Stimulated activated CD8-positive, alpha-beta memory T cell treated with anti-CD3 and anti-CD28 coated beads, Interleukin-15, amount 100 ng/mL, for 1 hour (primary cell): ENCODE measurements around the gene ORC6.

Experiments
- DNase-seq: peaks from one replicate; pipeline ENCODE4 v3.0.0-alpha.2; 2020; ENCODE audit warnings: low read depth

Gene ORC6

DNA sequence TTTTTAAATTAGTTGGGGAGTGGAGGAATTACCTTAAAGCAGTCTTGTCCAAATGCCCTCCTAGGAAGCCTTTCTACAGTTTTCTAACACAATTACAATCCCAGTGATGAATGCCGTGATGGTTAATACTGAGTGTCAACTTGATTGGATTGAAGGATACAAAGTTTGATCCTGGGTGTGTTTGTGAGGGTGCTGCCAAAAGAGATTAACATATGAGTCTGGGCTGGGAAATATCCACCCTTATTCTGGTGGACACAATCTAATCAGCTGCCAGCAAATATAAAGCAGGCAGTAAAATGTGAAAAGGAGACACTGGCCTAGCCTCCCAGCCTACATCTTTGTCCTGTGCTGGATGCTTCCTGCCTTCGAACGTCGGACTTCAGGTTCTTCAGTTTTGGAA, 12.2 kb downstream of the ORC6 start:
- no peak for DNase-seq

- no peak for DNase-seq
Observed at GRCh38 chr16:46702030-46702429, 12.6 kb downstream of the ORC6 start.

DNA sequence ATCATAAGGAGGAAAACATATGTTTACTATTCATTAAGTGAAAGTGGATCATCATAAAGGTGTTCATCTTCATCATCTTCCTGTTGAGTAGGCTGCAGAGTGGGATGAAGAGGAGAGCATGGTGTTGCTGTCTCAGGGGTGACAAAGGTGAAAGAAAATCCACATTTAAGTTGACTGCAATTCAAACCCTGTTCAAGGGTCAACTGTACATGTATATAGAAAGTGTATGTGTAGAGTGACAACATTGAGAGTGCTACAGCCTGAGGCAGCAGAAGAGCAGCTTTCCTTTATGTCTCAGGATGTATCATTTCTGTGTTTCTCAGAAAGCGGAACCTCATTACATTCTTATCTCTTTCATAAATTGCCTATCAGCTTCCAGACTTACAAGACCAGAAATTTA, 17.2 kb downstream of the ORC6 start:
- no peak for DNase-seq

DNA sequence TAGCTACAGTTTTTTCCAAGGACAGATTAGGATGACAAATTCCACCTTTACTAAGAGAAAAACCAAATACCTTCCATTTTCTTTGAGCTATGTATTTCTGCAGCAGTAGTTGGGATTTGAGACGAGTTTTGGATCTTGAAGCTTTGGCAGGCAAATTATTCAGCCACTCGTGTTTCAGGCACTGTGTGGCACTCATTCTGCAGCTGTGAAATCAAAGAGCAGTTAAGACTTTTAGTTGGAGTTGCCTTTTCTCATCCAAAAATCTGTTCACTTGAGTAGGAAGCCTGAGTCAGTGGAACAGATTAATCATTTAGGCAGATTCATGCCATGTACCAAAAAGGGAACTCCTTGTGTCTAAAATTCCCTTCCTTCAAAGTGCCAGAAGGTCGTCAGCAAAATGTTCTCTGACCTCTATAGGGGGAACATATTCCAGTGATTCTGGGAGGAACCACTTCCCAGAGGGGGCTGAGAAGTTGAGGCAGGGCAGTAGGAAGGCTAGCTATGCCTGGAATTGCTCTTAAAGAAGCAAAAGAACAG, 20.1 kb downstream of the ORC6 start:
- DNase-seq: no peak

DNA sequence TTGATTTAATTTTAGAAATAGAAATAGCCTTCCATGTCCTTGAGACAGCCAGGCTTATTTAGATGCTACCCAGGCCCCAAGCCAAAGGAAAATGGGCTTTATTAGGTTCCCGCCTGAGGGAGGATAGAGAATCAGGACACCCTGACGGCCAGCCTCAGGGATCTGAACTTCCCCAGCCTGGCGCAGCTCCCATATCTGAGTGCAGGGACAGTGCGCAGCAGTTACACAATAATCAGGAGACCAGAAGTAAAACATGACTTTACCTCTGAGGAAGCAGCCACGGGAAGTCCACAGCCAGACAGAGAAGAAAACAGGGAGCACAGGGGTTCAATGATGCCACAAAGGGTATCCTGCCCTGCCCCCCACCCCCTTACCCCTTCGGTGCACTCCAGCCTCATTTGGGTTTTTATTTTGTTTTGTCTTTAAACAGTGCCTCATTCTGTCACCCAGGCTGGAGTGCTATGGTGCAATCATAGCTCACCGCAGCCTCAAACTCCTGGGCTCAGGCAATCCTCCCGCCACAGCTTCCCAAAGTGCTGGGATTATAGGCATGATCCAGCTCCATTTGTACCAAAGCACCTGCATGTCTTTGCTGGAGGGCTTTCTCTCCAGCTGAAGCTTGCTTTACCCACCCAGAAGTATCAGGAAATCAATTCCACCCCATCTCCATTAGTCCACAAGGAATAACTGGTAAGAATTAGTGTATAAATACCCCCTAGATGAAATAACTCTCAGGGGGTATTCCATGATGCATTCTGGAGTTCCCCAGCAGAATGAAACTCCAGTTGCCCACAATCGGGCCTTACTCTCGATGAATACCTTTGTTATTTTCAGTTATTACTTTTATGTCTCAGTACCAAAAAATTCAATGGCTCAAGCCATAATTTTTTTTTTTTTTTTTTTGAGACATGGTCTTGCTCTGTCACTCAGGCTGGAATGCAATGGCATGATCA, 21.9 kb downstream of the ORC6 start:
- no peak for DNase-seq

GRCh38 chr16:46712911-46713310, 23.5 kb downstream of the ORC6 start:
- DNase-seq: no peak

GRCh38 chr16:46713634-46714033, 24.2 kb downstream of the ORC6 start:
- DNase-seq: no peak

GRCh38 chr16:46714797-46715591, 25.5 kb downstream of the ORC6 start:
- no peak for DNase-seq

DNA sequence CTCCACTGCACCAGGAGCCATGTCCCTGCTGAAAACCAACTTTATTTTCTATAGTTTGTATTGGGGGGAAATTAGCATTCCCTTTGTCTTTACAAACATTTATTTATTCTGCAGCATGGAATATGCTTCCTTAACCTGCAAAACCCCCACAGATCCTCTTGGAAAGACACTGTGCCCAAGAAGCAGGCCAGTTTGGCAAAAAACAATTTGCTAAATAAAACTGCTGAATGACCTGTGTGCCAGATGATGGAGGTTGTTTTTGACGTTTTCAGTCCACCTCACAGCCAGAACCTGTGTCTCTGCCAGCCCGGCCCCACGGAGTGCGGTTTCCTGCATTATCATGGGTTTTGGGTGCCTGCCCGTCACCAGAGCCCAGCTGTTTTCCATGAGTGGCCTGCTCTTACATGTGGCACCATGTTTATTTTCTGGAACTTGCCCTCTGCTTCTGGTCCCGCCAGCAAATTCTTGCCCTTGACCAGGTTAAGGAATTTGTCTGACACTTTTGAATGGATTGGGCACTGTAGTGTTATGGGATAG, 26.4 kb downstream of the ORC6 start:
- no peak for DNase-seq

DNA sequence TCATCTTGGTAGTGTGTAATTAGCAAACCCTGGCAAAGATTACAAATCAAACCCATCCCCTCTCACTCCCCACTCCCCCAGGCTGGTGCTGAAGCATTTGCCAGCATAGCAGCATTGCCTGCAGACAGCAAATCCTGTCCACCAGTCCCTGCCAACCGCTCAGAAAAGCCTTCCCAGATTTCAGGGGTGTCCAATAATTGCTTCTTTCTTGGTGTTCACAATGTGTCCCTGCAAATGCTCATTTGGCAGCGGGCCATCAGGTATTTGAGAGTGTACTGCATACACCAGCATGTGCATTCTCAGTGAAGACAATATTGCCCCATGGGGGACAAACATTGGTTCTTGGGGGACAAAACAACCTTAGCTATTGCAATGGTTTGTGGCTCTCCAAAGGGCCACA, 28.2 kb downstream of the ORC6 start:
- DNase-seq: no peak

- DNase-seq: no peak
Observed at GRCh38 chr16:46718214-46718613, 28.8 kb downstream of the ORC6 start.

DNA sequence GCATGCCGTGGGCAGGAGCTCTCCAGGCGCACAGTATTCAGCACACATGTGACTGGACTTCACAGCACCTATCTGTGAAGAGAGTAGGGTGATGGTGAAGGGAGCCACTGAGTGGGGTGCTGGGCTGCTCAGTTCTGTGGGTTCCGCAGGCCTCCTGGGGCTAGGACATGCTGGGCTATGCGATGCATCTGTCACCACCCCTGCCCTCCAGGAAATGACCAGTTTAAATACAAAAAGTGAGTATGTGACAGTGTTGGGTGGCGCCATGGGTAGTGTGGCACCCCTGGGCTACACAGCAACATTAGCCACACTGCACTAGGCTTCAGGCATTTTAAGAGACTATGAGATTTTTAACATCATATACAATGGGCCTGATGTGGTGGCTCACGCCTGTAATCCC, 30.1 kb downstream of the ORC6 start:
- DNase-seq: no peak

- no peak for DNase-seq
Observed at GRCh38 chr16:46720619-46721018, 31.2 kb downstream of the ORC6 start.

GRCh38 chr16:46721885-46722284, 32.4 kb downstream of the ORC6 start:
- DNase-seq: no peak

- no peak for DNase-seq
Observed at GRCh38 chr16:46727184-46727583, 37.7 kb downstream of the ORC6 start.

DNA sequence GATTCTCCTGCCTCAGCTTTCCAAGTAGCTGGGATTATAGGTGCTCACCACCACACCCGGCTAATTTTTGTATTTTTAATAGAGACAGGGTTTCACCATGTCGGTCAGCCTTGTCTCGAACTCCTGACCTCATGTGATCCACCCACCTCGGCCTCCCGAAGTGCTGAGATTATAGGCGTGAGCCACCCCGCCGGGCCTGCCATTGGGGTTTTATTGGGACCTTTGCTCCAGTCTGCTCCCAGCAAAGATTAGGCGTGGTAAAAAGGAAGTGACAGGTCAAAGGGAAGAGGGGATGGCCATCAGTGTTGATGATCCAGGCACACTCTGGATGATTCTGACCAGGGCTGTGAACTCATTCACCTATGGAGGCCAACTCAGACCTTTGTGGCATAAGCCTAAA, 38.2 kb downstream of the ORC6 start:
- no peak for DNase-seq

DNA sequence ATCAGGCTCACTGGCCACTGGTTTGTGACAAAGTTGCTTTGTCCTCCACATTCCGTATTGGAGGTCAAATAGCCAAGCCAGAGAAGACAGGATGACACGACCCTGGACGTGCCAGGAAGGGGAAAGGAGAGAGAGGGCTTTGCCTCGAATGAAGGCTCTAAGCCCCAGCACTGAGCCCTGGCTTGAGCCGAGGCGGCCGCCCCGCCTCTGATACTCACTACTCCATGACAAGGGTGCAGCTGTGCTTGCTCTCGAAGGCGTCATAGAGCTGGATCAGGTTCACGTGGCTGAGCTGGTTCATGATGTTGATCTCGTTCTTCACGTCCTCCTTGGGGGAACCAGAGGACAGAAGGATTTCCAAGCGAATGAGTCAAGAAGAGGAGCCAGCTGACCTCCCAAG, 39.3 kb downstream of the ORC6 start:
- no peak for DNase-seq

- no peak for DNase-seq
Observed at GRCh38 chr16:46729326-46729995, 40.0 kb downstream of the ORC6 start.

- no peak for DNase-seq
Observed at GRCh38 chr16:46730126-46730525, 40.7 kb downstream of the ORC6 start.

DNA sequence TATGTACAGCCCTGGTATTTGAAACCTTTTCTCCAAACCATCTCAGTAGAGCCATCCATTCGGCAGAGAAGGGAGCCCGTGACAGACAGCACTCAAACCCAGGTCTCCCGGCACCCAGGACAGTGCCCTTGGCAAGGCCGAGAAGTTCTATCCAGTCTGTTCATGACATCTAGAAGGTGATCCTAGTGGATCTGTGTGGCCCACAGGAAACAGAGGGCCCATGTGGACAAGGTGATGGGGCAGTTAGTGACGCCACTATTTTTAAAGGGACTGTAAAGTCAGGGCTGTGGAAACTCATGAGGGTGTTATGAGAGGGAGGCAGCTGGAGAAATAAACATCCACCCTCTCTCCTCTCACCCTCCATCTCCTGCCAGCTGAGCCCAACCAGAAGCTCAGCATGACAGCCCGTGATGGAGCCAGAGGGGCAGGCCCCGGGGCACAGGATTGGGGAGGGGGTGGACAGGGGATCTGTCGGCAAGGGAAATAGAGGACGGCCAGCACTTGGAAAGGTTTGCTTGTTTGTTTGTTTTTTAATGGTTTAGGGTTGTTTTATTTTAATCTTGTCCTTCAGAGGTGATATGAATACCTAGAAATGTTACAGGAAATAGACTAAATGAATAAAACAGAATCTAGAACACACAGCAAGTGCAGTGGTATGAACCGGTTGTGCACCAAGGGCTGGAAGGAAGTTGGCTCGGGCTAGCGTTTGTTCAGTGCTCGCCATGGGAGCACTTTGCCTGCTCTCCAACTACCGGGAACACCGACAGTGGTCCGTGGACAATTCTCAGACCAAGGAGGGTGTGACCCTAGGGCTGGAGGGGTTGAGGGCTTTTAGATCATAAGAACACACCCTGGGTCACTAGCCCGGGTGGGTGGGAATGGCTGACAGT, 41.6 kb downstream of the ORC6 start:
- no peak for DNase-seq
